GM23338 (cell line): Measurements from ENCODE around the gene MDM4.

Experiments
- CREB1 ChIP-seq: fragments of 250-450 bp; sonication (Bioruptor Pico); IDR thresholded peaks from 2 replicates; pipeline ENCODE4 v1.5.0; 2020; ENCODE audit warnings: low read depth, mild to moderate bottlenecking, moderate library complexity
- POLR2AphosphoS5 ChIP-seq: IDR thresholded peaks from 2 replicates; pipeline ENCODE4 v1.6.1; 2016; ENCODE audit warnings: antibody characterized with exemption, low read depth
- TF ChIP-seq, protein P1 (sequence below), 2 experiments: fragments of 200-600 bp in 1 of 2; sonication (generic) in 1 of 2; conservative IDR thresholded peaks; 2 replicates each; pipeline versions ENCODE4 v1.5.1 to v1.6.1; 2016 to 2017; ENCODE audit warnings: antibody characterized with exemption in 2 of 2, low read depth in 2 of 2, mild to moderate bottlenecking in 2 of 2, moderate library complexity in 1 of 2

DNA sequence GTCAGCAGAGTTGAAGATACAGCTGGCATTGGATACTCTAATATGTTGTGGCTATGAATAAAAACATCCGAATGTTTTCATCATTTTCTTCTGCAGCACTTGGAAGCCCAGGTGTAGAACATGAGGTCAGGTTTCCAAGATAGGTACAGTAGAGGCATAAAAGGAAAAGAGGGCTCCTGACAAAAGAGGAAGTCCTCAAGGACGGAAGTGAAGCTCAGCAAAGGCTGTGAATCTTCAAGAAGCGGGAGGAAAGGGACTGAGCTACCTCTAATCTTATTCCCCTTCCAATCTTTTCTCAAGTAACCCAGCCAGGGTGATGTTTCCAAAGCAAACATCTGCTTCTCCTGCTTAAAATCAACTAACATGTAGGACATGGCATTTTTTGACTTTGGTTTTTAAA is 17.2 kb upstream of the MDM4 start:
- TF ChIP-seq, protein P1, sequence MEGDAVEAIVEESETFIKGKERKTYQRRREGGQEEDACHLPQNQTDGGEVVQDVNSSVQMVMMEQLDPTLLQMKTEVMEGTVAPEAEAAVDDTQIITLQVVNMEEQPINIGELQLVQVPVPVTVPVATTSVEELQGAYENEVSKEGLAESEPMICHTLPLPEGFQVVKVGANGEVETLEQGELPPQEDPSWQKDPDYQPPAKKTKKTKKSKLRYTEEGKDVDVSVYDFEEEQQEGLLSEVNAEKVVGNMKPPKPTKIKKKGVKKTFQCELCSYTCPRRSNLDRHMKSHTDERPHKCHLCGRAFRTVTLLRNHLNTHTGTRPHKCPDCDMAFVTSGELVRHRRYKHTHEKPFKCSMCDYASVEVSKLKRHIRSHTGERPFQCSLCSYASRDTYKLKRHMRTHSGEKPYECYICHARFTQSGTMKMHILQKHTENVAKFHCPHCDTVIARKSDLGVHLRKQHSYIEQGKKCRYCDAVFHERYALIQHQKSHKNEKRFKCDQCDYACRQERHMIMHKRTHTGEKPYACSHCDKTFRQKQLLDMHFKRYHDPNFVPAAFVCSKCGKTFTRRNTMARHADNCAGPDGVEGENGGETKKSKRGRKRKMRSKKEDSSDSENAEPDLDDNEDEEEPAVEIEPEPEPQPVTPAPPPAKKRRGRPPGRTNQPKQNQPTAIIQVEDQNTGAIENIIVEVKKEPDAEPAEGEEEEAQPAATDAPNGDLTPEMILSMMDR (conservative IDR thresholded peaks at IDR 0.05; ENCODE audit: low read depth in 2 of 2): no peak
- TF ChIP-seq POLR2AphosphoS5 (no peak), CREB1 (CRISPR knock-in tag) (no peak)
